Central memory CD8-positive, alpha-beta T cell (primary cell): ENCODE data around the gene ITGAL.

Source experiments
- ATAC-seq: fragments of 150-1000 bp; cut with Tn5 transposase; replicated peaks from 2 replicates; pipeline ENCODE4 v1.10.0; 2022; ENCODE audit warnings: mild to moderate bottlenecking, moderate FRiP score, moderate number of reproducible peaks; ENCODE audit not compliant: poor library complexity, severe bottlenecking; ENCODE audit errors: extremely low read depth
- DNase-seq, 2 donors: peaks; one replicate each; pipeline ENCODE4 v3.0.0; 2021; ENCODE audit warnings: low spot score in 2 of 2
- H3K27ac Mint-ChIP-seq: one replicate; pipeline ENCODE4 v1.8.0; 2022; ENCODE audit warnings: low read depth, mild to moderate bottlenecking, moderate library complexity, mixed read lengths
- H3K27me3 Mint-ChIP-seq: one replicate; pipeline ENCODE4 v1.8.0; 2022; ENCODE audit warnings: mixed read lengths
- H3K36me3 Mint-ChIP-seq: one replicate; pipeline ENCODE4 v1.8.0; 2022; ENCODE audit warnings: mild to moderate bottlenecking, moderate library complexity, mixed read lengths; ENCODE audit not compliant: insufficient read depth
- H3K4me1 Mint-ChIP-seq: one replicate; pipeline ENCODE4 v1.8.0; 2022; ENCODE audit warnings: mixed read lengths
- H3K4me3 Mint-ChIP-seq: one replicate; pipeline ENCODE4 v1.8.0; 2022; ENCODE audit warnings: mild to moderate bottlenecking, moderate library complexity, mixed read lengths
- H3K9me3 Mint-ChIP-seq: one replicate; pipeline ENCODE4 v1.8.0; 2022; ENCODE audit warnings: mixed read lengths

Gene ITGAL

GRCh38 chr16:30565984-30566383 lies 93.4 kb downstream of the ITGAL start:
- Mint-ChIP-seq H3K36me3 (peaks cover 10% of the 10 kb centered on the region), H3K9me3 (no peaks in the 10 kb centered on the region), H3K4me3 (no peak overlapping the region), H3K27me3 (no peaks in the 10 kb centered on the region), H3K27ac (no peak overlapping the region), H3K4me1 (peaks cover 36% of the 10 kb centered on the region)
- DNase-seq (no peak), ATAC-seq (no peak)

- peak overlapping the region; percentile 85 for H3K27ac Mint-ChIP-seq
- peaks cover 33% of the 10 kb centered on the region for H3K4me1 Mint-ChIP-seq
- H3K9me3 Mint-ChIP-seq: no peaks in the 10 kb centered on the region
- no peak overlapping the region for H3K4me3 Mint-ChIP-seq
- no peaks in the 10 kb centered on the region for H3K27me3 Mint-ChIP-seq
- no peak for ATAC-seq
- DNase-seq: no peak
- peaks cover 11% of the 10 kb centered on the region for H3K36me3 Mint-ChIP-seq
Observed at GRCh38 chr16:30566531-30566930, 94.0 kb downstream of the ITGAL start.

DNA sequence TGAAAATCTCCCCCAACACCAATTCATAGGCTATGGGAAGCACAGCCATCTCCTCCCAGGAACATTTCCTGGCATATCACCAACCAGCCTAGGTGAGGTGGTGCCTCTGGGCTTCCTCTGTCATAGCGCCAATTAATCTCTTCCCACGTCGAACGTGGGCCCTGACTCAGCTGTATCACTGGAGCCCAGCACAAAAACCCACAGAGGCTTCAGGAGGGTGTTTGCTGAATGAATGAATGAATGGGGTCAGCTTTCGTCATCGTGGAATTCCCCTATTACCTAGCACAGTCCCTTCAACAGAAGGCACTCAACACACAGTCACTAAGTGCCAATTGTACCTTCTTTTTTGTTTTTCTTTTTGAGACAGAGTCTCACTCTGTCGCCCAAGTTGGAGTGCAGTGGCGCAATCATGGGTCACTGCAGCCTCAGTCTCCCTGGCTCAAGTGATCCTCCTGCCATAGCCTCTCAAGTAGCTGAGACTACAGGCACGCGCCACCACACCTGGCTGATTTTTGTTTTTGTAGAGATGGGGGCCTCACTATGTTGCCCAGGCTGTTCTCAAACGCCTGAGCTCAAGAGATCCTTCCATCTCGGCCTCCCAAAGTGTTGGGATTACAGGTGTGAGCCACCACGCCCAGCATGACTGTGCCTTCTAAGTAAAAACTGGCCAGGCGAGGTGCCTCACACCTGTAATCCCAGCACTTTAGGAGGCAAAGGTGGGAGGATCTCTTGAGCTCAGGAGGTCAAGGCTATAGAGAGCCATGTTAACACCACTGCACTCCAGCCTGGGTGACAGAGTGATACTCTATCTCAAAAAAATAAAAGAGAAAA lies 94.8 kb downstream of the ITGAL start:
- no peak overlapping the region for H3K4me3 Mint-ChIP-seq
- DNase-seq: no peak
- H3K9me3 Mint-ChIP-seq: no peaks in the 10 kb centered on the region
- ATAC-seq: no peak
- peak overlapping the region; percentile 85 for H3K27ac Mint-ChIP-seq
- H3K36me3 Mint-ChIP-seq: peaks cover 15% of the 10 kb centered on the region
- no peaks in the 10 kb centered on the region for H3K27me3 Mint-ChIP-seq
- peaks cover 35% of the 10 kb centered on the region for H3K4me1 Mint-ChIP-seq

DNA sequence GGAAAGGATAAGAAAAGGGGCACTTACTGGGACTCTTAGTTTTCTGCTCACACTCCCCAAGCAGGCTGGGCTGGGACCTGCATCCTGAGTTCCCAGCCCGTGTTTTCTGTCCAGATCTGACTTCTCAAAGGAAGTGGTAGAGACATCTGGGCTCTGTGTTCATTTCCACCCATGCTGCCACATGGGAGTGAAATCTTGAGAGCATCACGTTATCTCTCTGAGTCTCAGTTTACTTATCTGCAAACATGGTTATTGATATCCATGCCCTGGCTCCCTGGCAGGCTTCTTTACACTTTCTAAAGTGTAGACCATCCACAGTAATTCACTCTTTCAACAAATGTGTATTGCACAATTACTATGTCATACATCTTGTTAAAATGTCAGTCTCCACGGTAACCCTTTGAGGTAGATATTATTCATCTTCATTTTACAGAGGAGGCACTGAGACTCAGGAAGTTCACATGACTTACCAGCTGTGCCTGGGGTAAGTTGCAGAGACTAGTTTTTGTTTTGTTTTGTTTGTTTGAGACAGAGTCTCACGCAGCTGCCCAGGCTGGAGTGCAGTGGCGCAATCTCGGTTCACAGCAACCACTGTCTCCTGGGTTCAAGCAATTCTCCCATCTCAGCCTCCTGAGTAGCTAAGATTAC lies 95.6 kb downstream of the ITGAL start:
- peak overlapping the region; percentile 85 for H3K27ac Mint-ChIP-seq
- peaks cover 37% of the 10 kb centered on the region for H3K4me1 Mint-ChIP-seq
- no peaks in the 10 kb centered on the region for H3K9me3 Mint-ChIP-seq
- H3K27me3 Mint-ChIP-seq: no peaks in the 10 kb centered on the region
- peak in 1 of 2 donors; percentile 42 for DNase-seq
- peaks cover 15% of the 10 kb centered on the region for H3K36me3 Mint-ChIP-seq
- H3K4me3 Mint-ChIP-seq: peak overlapping the region; percentile 42
- ATAC-seq: peak; percentile 25

DNA sequence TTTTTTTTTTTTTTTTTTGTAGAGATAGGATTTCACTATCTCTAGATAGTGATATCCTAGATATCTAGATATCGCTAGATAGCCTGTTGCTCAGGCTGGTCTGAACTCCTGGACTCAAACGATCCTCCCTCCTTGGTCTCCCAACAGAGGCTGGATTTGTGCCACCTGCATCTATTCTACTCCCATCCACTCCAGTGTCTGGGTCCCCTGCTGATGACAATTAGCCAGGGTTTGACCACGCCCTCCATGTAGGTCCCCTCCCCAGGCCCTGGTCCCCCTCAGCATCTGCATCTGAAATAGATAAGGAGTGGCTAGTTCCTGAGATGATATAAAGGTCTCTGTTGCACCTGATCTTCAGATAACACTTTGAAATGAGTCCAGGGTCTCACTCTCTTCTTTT lies 96.7 kb downstream of the ITGAL start:
- H3K4me3 Mint-ChIP-seq: no peak overlapping the region
- no peaks in the 10 kb centered on the region for H3K27me3 Mint-ChIP-seq
- no peak for DNase-seq
- no peak for ATAC-seq
- peaks cover 37% of the 10 kb centered on the region for H3K4me1 Mint-ChIP-seq
- H3K36me3 Mint-ChIP-seq: peaks cover 15% of the 10 kb centered on the region
- no peak overlapping the region for H3K27ac Mint-ChIP-seq
- no peaks in the 10 kb centered on the region for H3K9me3 Mint-ChIP-seq

DNA sequence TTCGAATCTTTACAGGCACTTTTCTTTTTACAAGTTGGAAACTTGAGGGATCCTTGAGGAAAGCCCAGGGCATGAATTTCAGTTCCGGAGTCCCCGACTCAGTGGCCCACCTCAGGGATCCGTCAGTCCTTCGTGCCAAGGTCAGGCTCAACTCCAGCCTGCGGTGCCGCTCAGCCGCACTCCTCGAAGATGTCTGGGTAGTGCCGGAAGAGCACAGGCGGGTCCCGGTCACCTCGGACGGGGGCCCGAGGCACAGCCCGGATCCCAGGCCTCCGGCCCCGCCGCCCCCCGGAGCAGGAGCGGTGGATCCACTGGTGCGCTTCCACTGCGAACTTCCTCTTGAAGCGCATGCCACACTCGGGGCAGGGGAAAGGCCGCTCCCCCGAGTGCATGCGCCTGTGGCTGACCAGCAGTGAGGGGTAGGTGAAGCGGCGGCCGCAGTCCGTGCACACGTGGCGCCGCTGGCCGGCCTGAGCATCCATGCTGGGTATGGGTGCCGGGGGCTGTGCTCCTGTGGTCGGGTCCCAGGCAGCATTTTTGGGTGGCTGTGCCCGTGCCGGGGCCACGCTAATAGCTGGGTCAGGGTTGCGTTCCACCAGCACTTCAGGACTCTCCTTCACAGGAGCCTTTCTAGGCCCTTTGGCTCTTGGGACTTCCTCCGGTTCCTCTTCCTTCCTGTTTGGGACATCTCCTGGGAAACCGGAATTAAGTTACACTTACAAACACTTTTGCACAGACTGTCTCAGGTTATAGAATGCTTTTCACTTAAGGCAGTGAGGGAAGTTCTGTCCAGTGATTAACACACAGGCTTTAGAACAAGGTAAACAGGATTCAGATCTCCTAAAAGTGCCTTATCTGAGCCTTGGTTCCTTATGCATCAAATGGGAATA lies 97.4 kb downstream of the ITGAL start:
- Mint-ChIP-seq H3K9me3 (no peaks in the 10 kb centered on the region), H3K27ac (peak overlapping the region; percentile 81), H3K4me3 (peak overlapping the region; percentile 83), H3K36me3 (peaks cover 15% of the 10 kb centered on the region), H3K4me1 (peaks cover 37% of the 10 kb centered on the region), H3K27me3 (no peaks in the 10 kb centered on the region)
- DNase-seq (no peak), ATAC-seq (no peak)

DNA sequence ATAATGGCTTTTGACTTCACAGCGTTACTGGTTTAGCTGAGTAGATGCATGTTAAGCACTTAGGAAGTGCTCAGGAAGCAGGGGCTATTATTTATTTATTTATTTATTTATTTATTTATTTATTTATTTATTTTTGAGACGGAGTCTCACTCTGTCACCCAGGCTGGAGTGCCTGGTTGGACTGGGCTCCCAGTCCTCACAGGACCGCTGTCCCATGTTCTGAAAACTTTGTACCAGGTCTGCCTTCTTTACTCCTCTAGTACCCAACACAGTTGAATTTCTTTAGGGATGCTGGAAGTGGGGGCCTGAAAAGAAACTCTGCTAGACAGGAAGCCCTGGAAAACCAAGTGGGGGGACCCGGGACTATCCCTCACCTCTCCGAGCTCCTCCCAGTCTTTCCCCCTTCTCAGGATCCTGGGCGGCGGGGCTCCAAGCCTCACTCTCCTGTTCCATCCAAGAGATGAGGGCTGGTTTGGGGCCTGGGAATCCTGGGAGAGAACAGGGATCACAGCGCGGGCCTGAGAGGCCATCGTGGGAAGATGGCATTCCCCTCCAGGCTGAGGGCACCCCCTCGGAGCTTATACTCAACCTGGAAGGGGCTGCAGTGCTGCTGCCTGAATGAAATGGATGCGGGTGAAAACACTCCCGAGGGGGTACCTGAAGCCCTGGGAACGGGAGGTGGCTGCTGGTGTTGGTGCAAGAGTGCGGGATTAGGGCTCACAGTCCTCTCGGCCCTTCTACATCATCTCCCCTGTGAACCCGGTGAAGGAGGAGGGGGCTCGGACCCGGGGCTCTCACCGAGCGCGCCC lies 98.3 kb downstream of the ITGAL start:
- Mint-ChIP-seq H3K9me3 (no peaks in the 10 kb centered on the region), H3K27me3 (no peaks in the 10 kb centered on the region), H3K27ac (peak overlapping the region; percentile 81), H3K4me1 (peaks cover 36% of the 10 kb centered on the region), H3K36me3 (peaks cover 15% of the 10 kb centered on the region), H3K4me3 (peak overlapping the region; percentile 83)
- DNase-seq (no peak), ATAC-seq (no peak)

DNA sequence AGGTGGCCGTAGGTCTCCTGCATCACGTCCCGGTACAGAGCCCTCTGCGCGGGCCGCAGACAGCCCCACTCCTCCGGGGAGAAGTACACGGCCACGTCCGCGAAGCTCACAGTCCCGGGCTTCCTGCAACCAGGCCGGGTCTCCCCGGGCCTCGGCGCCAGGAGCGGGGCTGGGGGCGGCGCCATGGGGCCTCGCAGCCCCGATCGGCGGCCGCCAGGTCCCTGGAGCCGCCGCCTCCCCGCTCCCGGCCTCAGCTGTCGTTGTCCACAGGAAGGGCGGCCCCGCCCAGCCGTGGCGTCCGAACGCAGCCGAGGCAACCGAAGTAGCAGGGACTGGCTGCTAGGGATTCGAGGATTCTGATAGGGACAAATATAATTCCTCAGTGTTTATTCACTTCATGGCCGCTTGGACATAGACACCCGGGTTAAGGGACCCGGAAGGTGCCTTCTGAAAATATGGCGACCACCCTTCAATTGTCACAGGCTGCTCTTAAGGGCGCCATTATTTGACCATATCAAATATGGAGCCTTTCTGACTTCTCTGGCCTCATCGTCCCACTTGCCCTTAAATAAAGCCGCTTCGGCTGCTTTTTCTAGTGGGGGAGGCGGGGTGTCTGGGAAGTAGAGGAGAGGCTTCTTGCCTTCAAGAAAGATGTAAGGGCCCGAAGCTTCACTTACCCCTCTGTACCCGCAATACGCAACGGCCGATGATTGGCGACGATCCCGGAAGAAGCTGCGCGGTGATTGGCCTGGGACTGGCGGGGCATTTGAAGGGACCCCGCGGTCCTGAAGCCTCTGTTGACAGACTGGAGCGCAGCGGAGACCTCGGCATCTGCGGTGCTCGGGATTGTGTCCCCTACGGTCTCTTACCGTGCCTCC lies 99.1 kb downstream of the ITGAL start, which contains the start of gene ZNF688:
TSS of gene ZNF688 (minus strand) at position 270 of the 878 bp plus-strand sequence. CDS start at position 185, 85 bp downstream.
- Mint-ChIP-seq H3K9me3 (no peaks in the 10 kb centered on the region), H3K4me3 (peak within 1 kb of the TSS; percentile 83), H3K36me3 (peaks cover 15% of the 10 kb centered on the region), H3K27me3 (no peaks in the 10 kb centered on the region), H3K27ac (peak within 1 kb of the TSS; percentile 81), H3K4me1 (peaks cover 28% of the 10 kb centered on the region)
- ATAC-seq (peak; percentile 85), DNase-seq (peak; percentile 78 to 96)
